Calu3 (cell line): ENCODE results near the gene FILIP1L. TPM values are rescaled to one million over a fixed set of nuclear protein-coding genes. Genes with fewer than 3 reads are reported as not detected.

Experiments used
- BruUV-seq: library from RNA; stranded (reverse); fragments of 400-500 nt; replicated peaks from 2 replicates; lab custom pipeline; 2021; lab: Mats Ljungman, UMichigan
- CTCF ChIA-PET: fragments of 300-600 bp; sonication (Branson Sonifier 250); formaldehyde crosslinking; loops from one replicate; lab custom pipeline; 2022; ENCODE audit warnings: antibody characterized with exemption; lab: Charles Lee
- DNase-seq: peaks from one replicate; pipeline ENCODE4 v3.0.0; 2022
- H3K27ac Mint-ChIP-seq: one replicate; pipeline ENCODE4 v1.8.0; 2022; ENCODE audit warnings: mixed read lengths; ENCODE audit not compliant: unreplicated experiment
- H3K27me3 Mint-ChIP-seq: one replicate; pipeline ENCODE4 v1.8.0; 2022; ENCODE audit warnings: mixed read lengths; ENCODE audit not compliant: unreplicated experiment
- H3K36me3 Mint-ChIP-seq: one replicate; pipeline ENCODE4 v1.8.0; 2022; ENCODE audit warnings: mild to moderate bottlenecking, moderate library complexity, mixed read lengths; ENCODE audit not compliant: insufficient read depth, unreplicated experiment
- H3K4me1 Mint-ChIP-seq: one replicate; pipeline ENCODE4 v1.8.0; 2022; ENCODE audit warnings: mild to moderate bottlenecking, low read depth, mixed read lengths; ENCODE audit not compliant: unreplicated experiment
- H3K4me3 Mint-ChIP-seq: one replicate; pipeline ENCODE4 v1.8.0; 2022; ENCODE audit warnings: mild to moderate bottlenecking, low read depth, moderate library complexity, mixed read lengths; ENCODE audit not compliant: unreplicated experiment
- H3K9me3 Mint-ChIP-seq: one replicate; pipeline ENCODE4 v1.8.0; 2022; ENCODE audit warnings: low read depth, mixed read lengths; ENCODE audit not compliant: unreplicated experiment
- intact Hi-C: fragments of 100-400 bp; cut with micrococcal nuclease; formaldehyde crosslinking; loops from one replicate; pipeline ENCODE4 v1.10.0; 2022; ENCODE audit not compliant: unreplicated experiment
- total RNA-seq: library from RNA; stranded (reverse); gene quantifications from 2 replicates; pipeline ENCODE4 v1.2.3, GENCODE V29; 2022
- TF ChIP-seq, protein P1 (sequence below): fragments of 200-600 bp; IDR thresholded peaks from one replicate; pipeline ENCODE4 v1.8.0; 2022; ENCODE audit warnings: antibody characterized with exemption; ENCODE audit not compliant: unreplicated experiment

FILIP1L gene
- total RNA-seq, 1 experiment from 2014 or later, result 5.2 TPM

DNA sequence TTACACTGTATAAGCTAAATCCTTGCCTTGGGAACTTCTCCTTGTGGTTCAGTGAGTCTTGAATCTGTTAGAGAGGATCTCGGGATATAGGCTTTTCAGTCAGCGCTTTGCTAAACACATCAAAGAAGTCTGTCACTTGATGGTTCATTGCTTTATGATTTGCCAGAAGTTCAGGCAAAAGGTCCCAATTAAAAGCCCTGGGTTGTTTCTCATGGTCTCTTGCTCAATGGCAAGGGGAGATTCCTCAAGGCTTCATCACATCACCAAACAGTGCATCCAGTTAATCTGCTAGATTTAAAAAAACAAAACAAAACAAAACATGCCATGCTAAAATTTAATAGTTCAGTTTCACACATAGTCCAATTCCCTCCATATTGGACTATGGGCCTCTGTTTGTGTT, 114.8 kb downstream of the FILIP1L start:
- TF ChIP-seq, protein P1, sequence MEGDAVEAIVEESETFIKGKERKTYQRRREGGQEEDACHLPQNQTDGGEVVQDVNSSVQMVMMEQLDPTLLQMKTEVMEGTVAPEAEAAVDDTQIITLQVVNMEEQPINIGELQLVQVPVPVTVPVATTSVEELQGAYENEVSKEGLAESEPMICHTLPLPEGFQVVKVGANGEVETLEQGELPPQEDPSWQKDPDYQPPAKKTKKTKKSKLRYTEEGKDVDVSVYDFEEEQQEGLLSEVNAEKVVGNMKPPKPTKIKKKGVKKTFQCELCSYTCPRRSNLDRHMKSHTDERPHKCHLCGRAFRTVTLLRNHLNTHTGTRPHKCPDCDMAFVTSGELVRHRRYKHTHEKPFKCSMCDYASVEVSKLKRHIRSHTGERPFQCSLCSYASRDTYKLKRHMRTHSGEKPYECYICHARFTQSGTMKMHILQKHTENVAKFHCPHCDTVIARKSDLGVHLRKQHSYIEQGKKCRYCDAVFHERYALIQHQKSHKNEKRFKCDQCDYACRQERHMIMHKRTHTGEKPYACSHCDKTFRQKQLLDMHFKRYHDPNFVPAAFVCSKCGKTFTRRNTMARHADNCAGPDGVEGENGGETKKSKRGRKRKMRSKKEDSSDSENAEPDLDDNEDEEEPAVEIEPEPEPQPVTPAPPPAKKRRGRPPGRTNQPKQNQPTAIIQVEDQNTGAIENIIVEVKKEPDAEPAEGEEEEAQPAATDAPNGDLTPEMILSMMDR, result no peak
- BruUV-seq, result no TSS peak
- intact Hi-C loops, result no loop called here
- Mint-ChIP-seq H3K4me1 (peaks cover 22% of the 10 kb centered on the region), H3K36me3 (no peaks in the 10 kb centered on the region), H3K9me3 (peaks cover 9% of the 10 kb centered on the region), H3K27me3 (no peaks in the 10 kb centered on the region), H3K27ac (no peak overlapping the region), H3K4me3 (no peak overlapping the region)
- CTCF ChIA-PET, result interaction anchor here (0.6 kb wide), 1 partner anchor 14 kb away, joined by 3 read pairs; no protein-coding TSS in a partner anchor
- DNase-seq, result no peak

DNA sequence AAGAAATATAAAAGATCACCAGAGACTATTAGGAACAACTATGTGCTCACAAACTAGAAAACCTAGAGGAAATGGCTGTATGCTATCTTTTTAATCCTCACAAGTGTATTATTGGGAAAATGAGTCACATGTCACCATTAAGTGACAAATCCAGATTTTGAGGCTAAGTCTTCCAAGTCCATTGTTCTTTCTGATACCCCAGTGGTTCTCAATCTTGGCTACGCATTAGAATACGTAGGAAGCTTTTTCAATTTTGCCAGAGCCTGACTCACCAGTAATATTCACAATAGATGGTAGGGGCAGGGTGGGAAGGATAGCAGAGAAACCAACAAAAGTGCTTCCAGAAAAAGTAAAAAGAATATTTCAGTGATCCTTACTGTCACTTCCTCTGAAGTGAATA, 117.0 kb downstream of the FILIP1L start:
- Mint-ChIP-seq H3K4me1 (no peaks in the 10 kb centered on the region), H3K27ac (no peak overlapping the region), H3K9me3 (peaks cover 12% of the 10 kb centered on the region), H3K27me3 (no peaks in the 10 kb centered on the region), H3K4me3 (no peak overlapping the region), H3K36me3 (no peaks in the 10 kb centered on the region)
- intact Hi-C loops, result no loop called here
- no peak for DNase-seq
- no TSS peak for BruUV-seq
- CTCF ChIA-PET, result no interaction called here
- TF ChIP-seq, protein P1, result no peak

DNA sequence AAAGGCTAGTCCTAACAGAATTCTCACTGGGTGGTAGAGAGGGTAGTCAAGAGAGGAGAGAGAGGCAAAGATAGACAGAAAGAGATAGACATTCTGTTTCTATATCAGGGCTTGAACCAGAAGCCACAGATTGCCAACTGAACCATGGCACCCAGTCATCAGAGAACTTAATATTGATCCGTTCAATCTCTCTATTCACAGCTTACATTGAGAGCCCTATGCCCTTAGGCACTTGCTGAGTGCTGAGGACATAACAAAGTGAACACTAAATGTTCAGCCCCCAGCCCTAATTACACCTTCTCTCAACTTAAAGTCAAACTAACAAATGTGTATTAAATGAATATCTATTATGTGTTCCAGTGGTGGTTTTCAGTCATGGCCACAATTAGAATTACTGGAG, 124.1 kb downstream of the FILIP1L start:
- intact Hi-C loops, result no loop called here
- TF ChIP-seq, protein P1, result no peak
- no TSS peak for BruUV-seq
- Mint-ChIP-seq H3K4me1 (no peaks in the 10 kb centered on the region), H3K27ac (no peak overlapping the region), H3K27me3 (no peaks in the 10 kb centered on the region), H3K4me3 (no peak overlapping the region), H3K36me3 (no peaks in the 10 kb centered on the region), H3K9me3 (peaks cover 3% of the 10 kb centered on the region)
- CTCF ChIA-PET, result no interaction called here
- DNase-seq, result no peak

DNA sequence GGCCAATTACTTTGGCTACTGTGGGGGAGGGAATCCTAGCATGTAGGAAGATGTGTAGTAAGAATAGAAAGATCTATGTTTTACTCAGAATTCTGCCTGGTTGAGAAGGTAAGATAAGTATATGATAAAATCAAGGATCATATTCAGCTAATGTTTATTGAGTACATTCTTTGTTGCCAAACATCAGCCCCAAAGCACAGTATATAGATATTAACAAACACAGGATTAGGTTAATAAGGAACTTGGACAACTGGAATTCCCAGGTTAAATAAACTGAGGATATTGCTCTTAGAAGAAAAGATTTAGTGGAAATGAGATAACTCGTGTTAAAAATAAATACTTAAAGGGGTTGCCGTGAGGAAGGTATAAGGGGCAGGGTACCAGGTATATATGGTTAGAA, 129.6 kb downstream of the FILIP1L start:
- no peak overlapping the region for H3K4me3 Mint-ChIP-seq
- no peaks in the 10 kb centered on the region for H3K27me3 Mint-ChIP-seq
- BruUV-seq, result no TSS peak
- TF ChIP-seq, protein P1, result no peak
- CTCF ChIA-PET, result interaction anchor here (0.6 to 0.7 kb wide), 2 partner anchors 15 to 98 kb away, joined by 3 read pairs; no protein-coding TSS in a partner anchor
- H3K36me3 Mint-ChIP-seq, result no peaks in the 10 kb centered on the region
- no peaks in the 10 kb centered on the region for H3K9me3 Mint-ChIP-seq
- no peak overlapping the region for H3K27ac Mint-ChIP-seq
- intact Hi-C loops, result no loop called here
- peaks cover 12% of the 10 kb centered on the region for H3K4me1 Mint-ChIP-seq
- no peak for DNase-seq
